ENCODE measurements around the gene ITGB6.

DNA sequence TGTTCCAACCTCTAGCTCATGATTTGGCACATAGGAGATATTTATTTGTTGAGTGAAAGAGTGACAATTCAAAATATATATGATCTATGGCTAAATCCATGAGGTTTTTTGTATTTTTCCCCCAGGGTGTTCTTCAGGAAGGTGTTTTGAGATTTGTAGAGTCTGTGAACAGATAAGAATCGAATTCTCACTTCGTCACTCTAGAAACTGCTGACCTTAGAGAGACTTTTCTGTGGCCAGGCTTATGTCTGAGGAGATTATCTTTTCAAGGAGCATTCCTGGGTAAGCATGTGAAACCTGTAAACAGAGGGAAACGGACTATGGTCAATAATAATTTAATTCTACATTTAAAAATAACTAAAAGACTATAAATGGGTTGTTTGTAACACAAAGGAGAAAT, 849 bp upstream of the ITGB6 start:
- TF ChIP-seq, protein P1, sequence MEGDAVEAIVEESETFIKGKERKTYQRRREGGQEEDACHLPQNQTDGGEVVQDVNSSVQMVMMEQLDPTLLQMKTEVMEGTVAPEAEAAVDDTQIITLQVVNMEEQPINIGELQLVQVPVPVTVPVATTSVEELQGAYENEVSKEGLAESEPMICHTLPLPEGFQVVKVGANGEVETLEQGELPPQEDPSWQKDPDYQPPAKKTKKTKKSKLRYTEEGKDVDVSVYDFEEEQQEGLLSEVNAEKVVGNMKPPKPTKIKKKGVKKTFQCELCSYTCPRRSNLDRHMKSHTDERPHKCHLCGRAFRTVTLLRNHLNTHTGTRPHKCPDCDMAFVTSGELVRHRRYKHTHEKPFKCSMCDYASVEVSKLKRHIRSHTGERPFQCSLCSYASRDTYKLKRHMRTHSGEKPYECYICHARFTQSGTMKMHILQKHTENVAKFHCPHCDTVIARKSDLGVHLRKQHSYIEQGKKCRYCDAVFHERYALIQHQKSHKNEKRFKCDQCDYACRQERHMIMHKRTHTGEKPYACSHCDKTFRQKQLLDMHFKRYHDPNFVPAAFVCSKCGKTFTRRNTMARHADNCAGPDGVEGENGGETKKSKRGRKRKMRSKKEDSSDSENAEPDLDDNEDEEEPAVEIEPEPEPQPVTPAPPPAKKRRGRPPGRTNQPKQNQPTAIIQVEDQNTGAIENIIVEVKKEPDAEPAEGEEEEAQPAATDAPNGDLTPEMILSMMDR (IDR thresholded peaks at IDR 0.05; ENCODE audit: low read depth, low read length), result no peak
- TF ChIP-seq POLR2A (IDR thresholded peaks at IDR 0.05; ENCODE audit: extremely low read depth, insufficient read length), result no peak

Data from NB4 (cell line).